H1 (cell line): ENCODE results near the gene ADAM12. TPM values are rescaled to one million over a fixed set of nuclear protein-coding genes. Genes with fewer than 3 reads are reported as not detected.

Experiments used
- CTCF ChIA-PET: fragments of 300-600 bp; sonication (Branson Sonifier 250); formaldehyde crosslinking; loops from one replicate; lab custom pipeline; 2021; ENCODE audit not compliant: partially characterized antibody; lab: Charles Lee
- POLR2A ChIA-PET: fragments of 300-600 bp; sonication (Branson Sonifier 250); formaldehyde crosslinking; loops from one replicate; lab custom pipeline; 2021; ENCODE audit warnings: inconsistent platforms; ENCODE audit not compliant: partially characterized antibody; lab: Charles Lee
- DNase-seq, 2 experiments: peaks; one replicate each; pipeline versions ENCODE4 v3.0.0 to v3.0.0-alpha.2; 2010 to 2022; ENCODE audit warnings: low spot score in 2 of 2, low read depth in 1 of 2, mixed read lengths in 1 of 2
- FAIRE-seq: peaks from 2 replicates; lab custom pipeline; 2011; peaks lifted over from hg19 to GRCh38; lab: Jason Lieb, UNC
- H2AFZ ChIP-seq: 2 replicates; pipeline ENCODE4 v1.8.1; 2012; ENCODE audit warnings: low read length, inconsistent platforms
- H2AK5ac ChIP-seq: 2 replicates; pipeline ENCODE4 v1.6.1; 2013; ENCODE audit warnings: low read depth, low read length
- H2BK120ac ChIP-seq: replicated peaks from 2 replicates; pipeline ENCODE3; 2013; ENCODE audit warnings: low read depth, low read length, inconsistent platforms
- H2BK12ac ChIP-seq: 2 replicates; pipeline ENCODE4 v1.6.1; 2013; ENCODE audit warnings: low read depth, low read length
- H2BK15ac ChIP-seq: 2 replicates; pipeline ENCODE4 v1.6.1; 2013; ENCODE audit warnings: low read length
- H2BK20ac ChIP-seq: 2 replicates; pipeline ENCODE4 v1.6.1; 2013; ENCODE audit warnings: low read length
- H2BK5ac ChIP-seq: 2 replicates; pipeline ENCODE4 v1.6.1; 2013; ENCODE audit warnings: low read depth, low read length
- H3K14ac ChIP-seq: 2 replicates; pipeline ENCODE4 v1.6.1; 2013; ENCODE audit warnings: inconsistent platforms; ENCODE audit not compliant: insufficient read length
- H3K18ac ChIP-seq: 2 replicates; pipeline ENCODE4 v1.6.1; 2013; ENCODE audit warnings: low read length; ENCODE audit errors: extremely low read depth
- H3K23ac ChIP-seq: 2 replicates; pipeline ENCODE4 v1.6.1; 2013; ENCODE audit warnings: inconsistent platforms; ENCODE audit not compliant: insufficient read length
- H3K23me2 ChIP-seq: 2 replicates; pipeline ENCODE4 v1.6.1; 2013; ENCODE audit warnings: low read depth, low read length
- H3K27ac ChIP-seq: 2 replicates; pipeline ENCODE4 v1.6.1; 2011; ENCODE audit warnings: low read depth, low read length, inconsistent platforms
- H3K27me3 ChIP-seq, 4 experiments: replicated peaks in 1 of 4; 1 replicate in 1 of 4; 2 replicates in 3 of 4; pipeline versions ENCODE4 v1.6.1 to v1.8.1; 2011 to 2013; ENCODE audit warnings: low read length in 3 of 4, mild to moderate bottlenecking in 3 of 4, inconsistent platforms in 2 of 4, mixed read lengths in 2 of 4, moderate library complexity in 1 of 4; ENCODE audit not compliant: control insufficient read depth in 3 of 4, insufficient read depth in 3 of 4; ENCODE audit errors: extremely low read depth in 1 of 4
- H3K36me3 ChIP-seq, 4 experiments: 2 replicates each; pipeline versions ENCODE4 v1.6.1 to v1.8.1; 2011 to 2013; ENCODE audit warnings: mild to moderate bottlenecking in 4 of 4, low read length in 3 of 4, moderate library complexity in 2 of 4, control low read depth in 1 of 4, inconsistent platforms in 1 of 4; ENCODE audit not compliant: insufficient read depth in 4 of 4, control insufficient read depth in 2 of 4
- H3K4ac ChIP-seq: replicated peaks from 2 replicates; pipeline ENCODE3; 2013; ENCODE audit warnings: low read length, low read depth, mixed read lengths, inconsistent platforms; ENCODE audit not compliant: insufficient read length
- H3K4me1 ChIP-seq, 4 experiments: replicated peaks in 1 of 4; 1 replicate in 1 of 4; 2 replicates in 3 of 4; pipeline versions ENCODE4 v1.6.1 to v1.8.1; 2011 to 2013; ENCODE audit warnings: low read length in 3 of 4, inconsistent platforms in 2 of 4, mixed read lengths in 1 of 4; ENCODE audit not compliant: insufficient read depth in 4 of 4, control insufficient read depth in 3 of 4
- H3K4me2 ChIP-seq, 2 experiments: 2 replicates each; pipeline versions ENCODE4 v1.6.1 to v1.8.1; 2011 to 2013; ENCODE audit warnings: low read depth in 2 of 2, low read length in 2 of 2, control low read depth in 1 of 2, inconsistent platforms in 1 of 2, mild to moderate bottlenecking in 1 of 2; ENCODE audit not compliant: insufficient read depth in 1 of 2
- H3K4me3 ChIP-seq, 4 experiments: fragments of 200-600, 300-600 bp in 1 of 4; sonication (generic), shearing (Covaris generic), sonication (Bioruptor Twin) in 1 of 4; 2 replicates each; pipeline versions ENCODE4 v1.5.1 to v1.8.1; 2011 to 2016; ENCODE audit warnings: low read length in 4 of 4, low read depth in 3 of 4, control low read depth in 2 of 4, inconsistent platforms in 2 of 4, mild to moderate bottlenecking in 2 of 4, mixed read lengths in 1 of 4, moderate library complexity in 1 of 4; ENCODE audit not compliant: insufficient read depth in 2 of 4; ENCODE audit errors: extremely low read depth in 1 of 4
- H3K56ac ChIP-seq: replicated peaks from 2 replicates; pipeline ENCODE3; 2013; ENCODE audit warnings: low read depth, mild to moderate bottlenecking, mixed read lengths, low read length, inconsistent platforms; ENCODE audit not compliant: insufficient read length
- H3K79me1 ChIP-seq: 2 replicates; pipeline ENCODE4 v1.6.1; 2013; ENCODE audit warnings: low read depth, low read length, control low read depth
- H3K79me2 ChIP-seq, 2 experiments: 2 replicates each; pipeline versions ENCODE4 v1.6.1 to v1.8.1; 2012 to 2013; ENCODE audit warnings: low read length in 2 of 2, mild to moderate bottlenecking in 2 of 2, inconsistent platforms in 1 of 2; ENCODE audit not compliant: insufficient read depth in 2 of 2, control insufficient read depth in 1 of 2
- H3K9ac ChIP-seq, 4 experiments: replicated peaks in 1 of 4; 1 replicate in 1 of 4; 2 replicates in 3 of 4; pipeline versions ENCODE4 v1.6.1 to v1.8.1; 2011 to 2013; ENCODE audit warnings: low read depth in 3 of 4, low read length in 3 of 4, control low read depth in 2 of 4, mild to moderate bottlenecking in 2 of 4, moderate library complexity in 2 of 4, inconsistent platforms in 1 of 4; ENCODE audit errors: extremely low read depth in 1 of 4
- H3K9me3 ChIP-seq, 2 experiments: 2 replicates each; pipeline versions ENCODE4 v1.6.1 to v1.8.1; 2012 to 2013; ENCODE audit warnings: mild to moderate bottlenecking in 2 of 2, moderate library complexity in 2 of 2, control low read depth in 1 of 2, inconsistent platforms in 1 of 2, low read depth in 1 of 2, low read length in 1 of 2, mixed read lengths in 1 of 2; ENCODE audit not compliant: insufficient read depth in 2 of 2
- H4K20me1 ChIP-seq, 2 experiments: replicated peaks in 1 of 2; 2 replicates each; pipeline versions ENCODE3 to v1.8.1; 2011 to 2013; ENCODE audit warnings: inconsistent platforms in 2 of 2, low read length in 2 of 2, mild to moderate bottlenecking in 1 of 2; ENCODE audit not compliant: insufficient read depth in 2 of 2, control insufficient read depth in 1 of 2
- H4K5ac ChIP-seq: 2 replicates; pipeline ENCODE4 v1.6.1; 2013; ENCODE audit warnings: low read length, low read depth, mixed read lengths, inconsistent platforms; ENCODE audit not compliant: insufficient read length
- H4K8ac ChIP-seq: 2 replicates; pipeline ENCODE4 v1.8.0; 2013; ENCODE audit warnings: mild to moderate bottlenecking, moderate library complexity, low read length, inconsistent platforms; ENCODE audit not compliant: insufficient read depth; ENCODE audit errors: extremely low read depth
- H4K91ac ChIP-seq: replicated peaks from 2 replicates; pipeline ENCODE3; 2013; ENCODE audit warnings: low read length, mixed read lengths, inconsistent platforms; ENCODE audit not compliant: insufficient read length
- CEBPB ChIP-seq: IDR thresholded peaks from 2 replicates; pipeline ENCODE4 v1.6.1; 2012; ENCODE audit warnings: low read depth, low read length
- EZH2 ChIP-seq: fragments of 200-600 bp; sonication (generic); IDR thresholded peaks from 2 replicates; pipeline ENCODE4 v1.7.1; 2012; ENCODE audit warnings: low read depth, mild to moderate bottlenecking, moderate library complexity, low read length, inconsistent platforms; ENCODE audit not compliant: severe bottlenecking
- HDAC2 ChIP-seq, 2 experiments: fragments of 300-600 bp in 1 of 2; sonication (generic) in 1 of 2; IDR thresholded peaks; 2 replicates each; pipeline ENCODE4 v1.6.1; 2011 to 2012; ENCODE audit warnings: low read depth in 2 of 2, low read length in 2 of 2, mild to moderate bottlenecking in 2 of 2, moderate library complexity in 2 of 2, borderline replicate concordance in 1 of 2, inconsistent platforms in 1 of 2
- JUN ChIP-seq: IDR thresholded peaks from 2 replicates; pipeline ENCODE4 v1.6.1; 2011; ENCODE audit warnings: low read depth, mild to moderate bottlenecking, improper control_type of control experiment, low read length
- POU5F1 ChIP-seq: IDR thresholded peaks from 2 replicates; pipeline ENCODE4 v1.6.1; 2011; ENCODE audit warnings: low read depth, mild to moderate bottlenecking, low read length, moderate library complexity
- WGBS, 2 experiments: shearing (Covaris generic) in 1 of 2; methylation state at CpG; one replicate each; pipeline versions ENCODE4 v1.1.6 to v1.1.7; 2013 to 2015; ENCODE audit warnings: low lambda C conversion rate in 2 of 2, mixed read lengths in 2 of 2, inconsistent platforms in 1 of 2, low coverage in 1 of 2, missing lambda C conversion rate in 1 of 2; ENCODE audit not compliant: insufficient replicate concordance in 2 of 2, insufficient coverage in 1 of 2, insufficient read length in 1 of 2; ENCODE audit errors: extremely low coverage in 1 of 2, missing lambda C conversion rate in 1 of 2; 5-methylcytosine and 5-hydroxymethylcytosine counted together
- polyA plus RNA-seq, 7 experiments: library from polyadenylated mRNA; depleted of rRNA in 3 of 7; stranded (reverse) in 5 of 7; unstranded in 2 of 7; fragments of >200 nt in 5 of 7; fragments of 200-250 nt in 2 of 7; gene quantifications; 1 replicate in 5 of 7; 2 replicates in 1 of 7; 4 replicates in 1 of 7; pipeline versions ENCODE4 v1.2.1 to v1.2.3, GENCODE V29; 2011 to 2013; ENCODE audit warnings: missing spikeins in 2 of 7, mixed read lengths in 2 of 7
- total RNA-seq: library from RNA; stranded (reverse); fragmentation: NEBNext Ultra II Directional; extraction: Animal tissue kit (Norgen Biotek cat#: 25700); gene quantifications from 2 replicates; pipeline ENCODE4 v1.2.1, GENCODE V29; 2021

The ADAM12 gene
- total and polyA plus RNA-seq, 2 of the 8 experiments (the other 6 are each of a cell fraction or from before 2014, with no cell fraction given): 0.07 to 0.17 TPM

- POLR2A ChIA-PET: no interaction called here
These were observed 315.7 kb downstream of the ADAM12 start for GRCh38 chr10:126072622-126073021.

More at GRCh38 chr10:126072622-126073021, 315.7 kb downstream of the ADAM12 start:
- Histone ChIP-seq H3K23me2 (no peaks in the 10 kb centered on the region; the same call in 1 of the 2 replicates), H2BK15ac (no peak overlapping the region), H3K79me1 (no peaks in the 10 kb centered on the region), H3K4me2 (no peak overlapping the region), H4K91ac (no peak overlapping the region), H2BK120ac (no peak overlapping the region), H3K4me1 (peaks cover 0 to 2% (median 0%) of the 10 kb centered on the region in 4 experiments; a peak in 1 of 7 replicates)
- TF ChIP-seq CEBPB: no peak
- no peak for TF ChIP-seq HDAC2 (IDR thresholded peaks at IDR 0.05; ENCODE audit: borderline replicate concordance in 1 of 2, low read depth in 2 of 2, low read length in 2 of 2)
- TF ChIP-seq JUN: no peak
- no peak for TF ChIP-seq POU5F1
- TF ChIP-seq EZH2: no peak
- TF ChIP-seq, all 59 proteins: peak for 0
- Histone ChIP-seq H3K79me2 (no peaks in the 10 kb centered on the region), H3K56ac (no peak overlapping the region), H2AK5ac (no peak overlapping the region), H3K27me3 (no peaks in the 10 kb centered on the region), H2BK20ac (no peak overlapping the region), H3K36me3 (no peaks in the 10 kb centered on the region), H2BK12ac (no peak overlapping the region), H3K18ac (no peak overlapping the region), H3K9me3 (no peaks in the 10 kb centered on the region), H4K5ac (no peak overlapping the region), H4K20me1 (no peaks in the 10 kb centered on the region), H2AFZ (no peak overlapping the region), H3K23ac (no peak overlapping the region), H3K27ac (no peak overlapping the region), H3K4ac (no peak overlapping the region), H3K9ac (no peak overlapping the region), H4K8ac (no peak overlapping the region), H3K14ac (no peak overlapping the region), H3K4me3 (no peak overlapping the region), H2BK5ac (no peak overlapping the region)
- DNase-seq (no peak), FAIRE-seq (no peak)
- 92% methylated on average over 4 of the region's 4 CpGs; no CpG with 5 or more reads in 1 of the 2 experiments for WGBS, 2 experiments
- CTCF ChIA-PET: interaction anchor here (0.6 kb wide), 1 partner anchor 135 kb away, joined by 3 read pairs; no protein-coding TSS in a partner anchor
